Measurements from ENCODE around the gene NACC2. TPM values are rescaled to one million over a fixed set of nuclear protein-coding genes. Genes with fewer than 3 reads are reported as not detected.

The NACC2 gene
- total RNA-seq, 1 donor from 2014 or later = 3.7 TPM

DNA sequence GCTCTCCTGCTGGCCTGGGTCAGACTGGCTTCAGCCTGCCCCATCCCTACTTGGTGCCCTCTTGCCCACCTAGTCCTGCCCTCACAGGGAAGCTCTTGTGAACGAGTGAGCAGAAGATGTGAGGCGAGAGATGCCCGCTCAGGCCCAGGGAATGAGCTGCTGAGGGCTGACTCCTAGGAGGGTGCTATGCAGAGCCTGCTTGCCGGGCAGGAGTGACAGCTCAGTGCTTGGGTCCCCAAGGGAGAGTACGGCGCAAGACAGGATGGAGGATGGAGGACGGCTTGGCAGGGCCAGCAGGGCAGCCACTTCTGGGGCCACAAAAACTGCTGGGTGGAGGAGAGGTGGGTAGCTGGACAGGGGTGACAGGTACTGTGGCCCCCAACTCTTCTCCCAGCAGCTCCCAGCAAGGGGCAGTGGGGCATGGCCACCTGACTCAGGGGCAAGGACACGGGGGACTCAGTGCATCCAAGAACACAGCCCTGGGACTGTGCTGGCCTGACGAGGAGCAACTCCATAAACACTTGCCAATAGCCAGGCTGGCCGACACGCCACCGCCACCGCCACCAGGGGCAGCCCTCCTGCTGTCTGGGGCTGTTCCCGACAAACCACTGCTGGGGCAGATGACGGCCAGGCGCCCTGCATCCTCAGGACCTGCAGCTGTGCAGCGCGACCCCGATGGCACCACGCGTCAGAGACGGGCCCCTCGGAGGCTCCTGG, 78.4 kb downstream of the NACC2 start:
- no peak for DNase-seq (ENCODE audit: low spot score in 2 of 2)

DNA sequence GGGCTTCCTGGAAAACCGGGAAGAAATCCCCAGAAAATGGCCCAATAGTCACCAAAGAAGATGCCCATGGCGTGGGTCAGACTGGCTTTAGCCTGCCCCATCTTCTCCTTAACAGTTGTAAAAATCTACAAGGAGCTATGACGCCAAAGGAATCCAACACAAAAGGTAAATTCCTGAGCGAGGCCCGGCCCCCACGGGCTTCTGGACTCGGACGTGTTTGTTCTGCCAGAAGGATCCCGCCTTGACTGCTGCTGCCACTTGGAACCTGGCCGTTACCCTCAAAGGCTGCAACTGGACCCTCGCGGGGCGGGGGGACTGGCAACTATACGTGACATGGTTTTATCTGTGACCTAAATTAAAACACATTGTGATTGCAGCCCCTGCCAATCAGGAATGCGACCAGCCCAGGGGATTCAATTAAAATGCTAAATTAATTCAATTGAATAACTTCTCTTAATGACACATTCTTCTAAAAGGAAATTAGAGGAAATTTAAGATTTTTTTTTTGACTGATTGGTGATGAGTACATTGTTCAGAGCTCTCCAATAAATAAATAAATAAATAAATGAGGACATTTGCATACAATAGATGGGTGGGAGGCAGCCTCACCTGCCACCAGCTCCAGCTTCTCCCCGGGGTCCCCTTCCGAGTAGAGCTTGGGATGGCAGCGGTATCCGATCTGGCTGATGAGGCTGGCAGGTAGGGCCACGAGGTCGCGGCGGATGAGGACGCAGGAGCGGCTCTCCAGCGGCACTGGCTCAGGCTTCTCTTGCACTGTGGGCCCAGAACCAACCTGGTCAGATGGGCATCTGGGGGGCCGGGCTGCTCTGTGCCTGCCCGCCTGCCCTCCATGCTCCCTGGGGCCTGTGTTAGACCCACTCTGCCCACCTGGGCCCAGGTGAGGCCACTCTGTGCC, 79.2 kb downstream of the NACC2 start:
- DNase-seq (ENCODE audit: low spot score in 2 of 2) = no peak

More for the DNA sequence above, 78.4 kb downstream of the NACC2 start:
- no peak for FAIRE-seq

DNA sequence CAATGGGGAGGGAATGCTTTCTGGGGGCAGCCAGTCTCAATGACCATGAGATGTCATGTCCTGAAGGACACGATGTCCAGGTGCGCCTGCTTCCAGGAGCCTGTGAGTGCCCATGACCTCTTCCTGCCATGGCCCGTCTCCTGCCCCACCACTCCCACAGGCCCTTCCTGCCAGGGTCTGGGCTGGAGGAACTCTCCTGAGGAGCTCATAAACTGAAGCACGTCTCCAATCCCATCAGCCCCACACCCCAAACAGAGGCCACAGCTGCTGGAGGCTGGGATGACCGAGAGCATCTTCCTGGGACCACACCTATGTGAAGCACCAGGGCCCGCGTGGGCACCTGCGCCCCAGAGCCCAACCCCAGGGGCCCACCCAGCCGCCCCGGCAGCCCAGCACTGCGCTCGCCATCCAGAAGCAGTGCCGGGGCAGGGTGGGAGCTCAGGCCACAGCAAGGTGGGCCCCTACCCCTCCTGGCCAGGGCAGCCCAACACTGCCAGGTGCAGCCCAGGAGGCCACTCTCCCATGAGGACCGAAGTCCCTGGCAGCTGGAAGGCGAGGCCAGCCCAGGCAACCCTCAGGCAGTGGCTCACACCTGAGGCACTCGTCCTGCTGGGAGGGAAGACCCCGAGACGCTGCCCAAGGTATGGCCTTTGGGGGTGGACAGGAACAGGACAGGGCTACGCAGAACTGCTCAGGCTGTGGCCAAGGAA, 80.0 kb downstream of the NACC2 start:
- FAIRE-seq (no peak), DNase-seq (ENCODE audit: low spot score in 2 of 2) (no peak)

More for the DNA sequence above, 79.2 kb downstream of the NACC2 start:
- no peak for FAIRE-seq

DNA sequence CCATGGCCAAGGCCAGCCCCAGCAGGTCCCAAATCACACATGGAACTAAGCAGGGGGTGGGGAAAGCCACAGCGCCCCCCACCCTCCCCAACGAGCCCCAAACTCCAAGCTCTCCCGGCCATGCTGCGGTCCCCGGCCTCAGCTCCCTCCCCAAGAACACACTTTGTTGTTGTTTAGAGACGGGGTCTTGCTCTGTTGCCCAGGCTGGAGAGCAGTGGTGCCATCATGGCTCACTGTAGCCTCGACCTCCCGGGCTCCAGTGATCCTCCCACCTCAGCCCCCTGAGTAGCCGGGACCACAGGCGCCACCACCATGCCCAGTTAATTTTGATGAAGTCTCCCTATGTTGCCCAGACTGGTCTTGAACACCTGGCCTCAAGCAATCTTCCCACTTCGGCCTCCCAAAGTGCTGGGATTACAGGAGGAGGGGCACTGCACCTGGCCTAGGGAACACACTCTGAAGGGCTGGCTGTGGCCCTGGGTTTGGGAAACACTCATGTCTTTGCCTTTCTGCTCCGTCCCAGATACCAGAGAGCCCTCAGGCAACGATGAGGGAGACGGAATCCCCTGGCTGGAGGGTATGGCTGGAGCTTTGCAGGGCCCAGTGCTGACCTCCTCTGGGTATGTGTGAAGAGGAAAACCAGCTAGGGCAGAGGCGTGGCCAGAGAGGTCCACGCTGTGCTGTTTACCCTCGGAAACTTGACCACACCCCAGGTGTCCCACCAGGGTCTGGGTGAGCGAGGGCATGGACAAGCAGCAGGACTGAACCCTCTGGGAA, 80.8 kb downstream of the NACC2 start:
- no peak for DNase-seq (ENCODE audit: low spot score in 2 of 2)
- FAIRE-seq = no peak

DNA sequence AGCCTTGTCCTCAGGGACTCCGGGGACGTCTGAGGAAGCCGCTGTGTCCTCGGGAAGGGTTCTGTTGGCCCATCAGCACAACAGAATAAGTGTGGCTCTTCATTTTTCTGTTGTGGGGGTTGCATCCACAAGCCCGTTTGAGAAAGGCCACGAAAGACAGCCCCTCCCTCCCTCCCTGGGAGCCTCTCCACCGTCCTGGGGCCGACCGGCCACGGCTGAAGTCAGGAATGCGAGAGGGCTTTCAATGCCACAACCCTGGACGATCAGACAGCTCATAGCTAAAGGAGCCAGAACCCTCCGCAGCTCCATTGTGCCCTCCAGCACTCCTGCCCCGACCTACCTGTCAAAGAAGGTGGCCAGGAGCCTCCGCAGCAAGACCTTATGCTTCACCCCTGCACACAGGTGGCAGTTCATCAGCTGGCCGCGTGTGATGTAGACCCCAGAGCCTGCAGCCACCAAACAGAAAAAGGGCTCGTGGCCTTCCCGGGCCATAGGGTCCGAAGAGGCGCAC, 81.5 kb downstream of the NACC2 start:
- DNase-seq (ENCODE audit: low spot score in 2 of 2) = no peak
- no peak for FAIRE-seq

- DNase-seq (ENCODE audit: low spot score in 2 of 2) (no peak), FAIRE-seq (no peak)
Observed at GRCh38 chr9:136013116-136013515, 82.0 kb downstream of the NACC2 start.

DNA sequence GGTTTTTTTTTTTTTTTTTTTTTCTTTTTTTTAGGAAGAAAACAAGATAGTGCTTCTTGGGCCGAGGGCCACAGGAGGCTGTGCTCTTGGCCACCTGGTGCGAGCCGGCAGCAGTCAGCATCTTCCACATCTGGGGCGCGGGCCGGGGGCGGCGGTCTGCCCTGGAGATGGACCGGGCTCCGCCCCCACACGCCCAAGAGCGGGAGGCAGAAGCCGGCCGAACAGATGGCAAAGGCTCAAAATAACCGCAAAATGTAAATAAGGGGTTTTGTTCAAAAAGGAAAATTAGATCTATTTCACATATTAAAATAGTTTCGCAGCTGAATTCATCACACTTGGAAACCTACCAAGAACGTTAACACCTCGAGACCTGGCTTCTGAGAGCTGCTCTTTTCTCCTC, 82.4 kb downstream of the NACC2 start:
- DNase-seq (ENCODE audit: low spot score in 2 of 2) (peak in 1 of 2 donors; percentile 57), FAIRE-seq (no peak)

GRCh38 chr9:136011703-136012496, 83.2 kb downstream of the NACC2 start:
- DNase-seq (ENCODE audit: low spot score in 2 of 2) (peak; percentile 80 to 82), FAIRE-seq (no peak)

DNA sequence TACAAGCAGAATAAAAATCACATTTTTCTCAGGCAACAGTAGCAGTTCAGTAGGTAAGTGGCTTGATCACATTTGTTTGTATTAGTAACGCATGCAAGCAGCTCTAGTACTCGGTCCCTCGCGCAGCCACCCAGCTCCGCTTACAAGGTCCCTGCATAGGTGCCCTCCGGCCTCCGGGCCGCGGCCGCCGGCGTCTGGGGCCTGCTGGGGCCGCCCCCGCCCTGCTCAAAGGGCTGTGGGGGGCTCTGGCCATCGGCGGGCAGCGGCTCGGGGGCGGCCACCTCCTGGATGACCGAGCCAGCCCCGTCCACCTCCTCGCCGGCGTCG, 83.8 kb downstream of the NACC2 start:
- DNase-seq (ENCODE audit: low spot score in 2 of 2) (no peak), FAIRE-seq (no peak)

GRCh38 chr9:136010615-136011361, 84.3 kb downstream of the NACC2 start:
- FAIRE-seq = no peak
- DNase-seq (ENCODE audit: low spot score in 2 of 2) = no peak

GRCh38 chr9:136010176-136010575, 84.9 kb downstream of the NACC2 start:
- DNase-seq (ENCODE audit: low spot score in 2 of 2) = no peak
- FAIRE-seq = no peak

DNA sequence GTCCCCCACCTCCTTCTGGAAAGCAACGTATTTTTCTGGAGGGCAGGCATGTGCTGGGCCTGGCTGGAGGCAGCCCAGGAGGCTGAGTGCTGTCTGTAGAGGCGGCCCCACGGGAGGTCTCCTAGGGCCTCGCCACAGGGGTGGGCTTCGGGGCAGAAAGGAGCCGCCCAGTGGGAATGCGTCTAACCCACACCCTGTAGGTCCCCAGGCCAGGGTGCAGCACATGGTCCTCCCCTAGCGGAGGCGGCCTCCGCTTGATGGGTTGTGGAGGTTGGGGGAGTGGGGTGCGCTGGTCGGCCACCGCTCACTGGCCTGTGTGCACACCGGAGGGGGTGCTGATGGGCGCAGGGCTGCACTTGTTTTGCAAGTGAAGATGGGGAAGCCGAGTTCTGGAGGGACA, 85.6 kb downstream of the NACC2 start:
- FAIRE-seq = no peak
- DNase-seq (ENCODE audit: low spot score in 2 of 2) = no peak

GRCh38 chr9:136008693-136008997, 86.4 kb downstream of the NACC2 start:
- DNase-seq (ENCODE audit: low spot score in 2 of 2) = no peak
- no peak for FAIRE-seq

- DNase-seq (ENCODE audit: low spot score in 2 of 2) (peak in 1 of 2 donors; percentile 51), FAIRE-seq (no peak)
Observed at GRCh38 chr9:136007934-136008692, 87.0 kb downstream of the NACC2 start.

GRCh38 chr9:136007276-136007933, 87.7 kb downstream of the NACC2 start:
- FAIRE-seq (no peak), DNase-seq (ENCODE audit: low spot score in 2 of 2) (no peak)

DNA sequence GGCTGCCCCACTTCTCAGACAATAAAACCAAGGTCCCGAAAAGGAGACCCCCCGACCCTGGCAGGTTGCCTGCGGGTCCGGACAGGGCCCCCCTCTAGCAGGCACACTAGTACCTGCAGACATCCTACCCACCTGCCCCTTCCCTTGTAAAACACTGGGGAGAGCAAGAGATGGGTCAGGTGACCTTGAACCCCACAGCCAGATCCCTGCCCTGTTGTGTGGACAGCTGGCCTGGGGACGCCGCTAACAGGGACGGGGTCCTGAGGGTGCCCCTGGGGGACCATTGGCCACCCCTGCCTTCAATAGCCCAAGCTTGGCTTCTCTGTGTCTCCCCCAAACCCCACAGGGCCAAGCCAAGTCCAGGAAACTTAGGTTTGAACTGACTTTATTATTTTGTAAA, 88.9 kb downstream of the NACC2 start:
- no peak for DNase-seq (ENCODE audit: low spot score in 2 of 2)
- no peak for FAIRE-seq

DNA sequence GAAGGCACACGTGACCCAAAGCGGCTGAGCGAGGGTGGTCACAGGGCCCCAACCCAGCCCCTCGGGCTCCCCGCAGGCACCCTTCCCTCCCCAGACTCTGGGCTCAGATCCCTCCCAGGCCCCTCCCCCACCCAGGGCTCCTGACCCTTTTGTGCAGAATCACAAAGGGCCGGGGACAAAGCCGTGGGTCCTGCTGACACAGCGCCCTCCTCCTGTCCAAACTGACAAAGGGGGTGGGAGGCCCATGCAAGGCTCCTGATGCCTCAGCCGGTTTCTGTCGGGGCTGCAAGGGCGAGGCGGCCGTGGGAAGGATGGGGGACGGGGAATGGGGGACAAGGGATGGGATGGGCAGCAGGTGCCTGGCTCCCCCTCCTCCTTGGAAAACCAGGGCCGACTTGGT, 90.4 kb downstream of the NACC2 start:
- FAIRE-seq (no peak), DNase-seq (ENCODE audit: low spot score in 2 of 2) (no peak)

- FAIRE-seq (no peak), DNase-seq (ENCODE audit: low spot score in 2 of 2) (no peak)
Observed at GRCh38 chr9:136004219-136004618, 90.9 kb downstream of the NACC2 start.
